OCI-LY7 (cell line): ENCODE data around the gene TRAPPC14.

Source experiments
- EZH2phosphoT487 ChIP-seq: fragments of 200-600 bp; sonication (generic); IDR thresholded peaks from 2 replicates; pipeline ENCODE4 v1.6.1; 2018; ENCODE audit warnings: low read depth, borderline replicate concordance, mild to moderate bottlenecking, mixed run types, antibody characterized with exemption, low read length, moderate library complexity, mixed read lengths
- TF ChIP-seq, protein P1 (sequence below): fragments of 200-600 bp; sonication (generic); conservative IDR thresholded peaks from 2 replicates; pipeline ENCODE4 v1.5.1; 2014; ENCODE audit warnings: mild to moderate bottlenecking, antibody characterized with exemption, low read length, moderate library complexity, mixed read lengths

DNA sequence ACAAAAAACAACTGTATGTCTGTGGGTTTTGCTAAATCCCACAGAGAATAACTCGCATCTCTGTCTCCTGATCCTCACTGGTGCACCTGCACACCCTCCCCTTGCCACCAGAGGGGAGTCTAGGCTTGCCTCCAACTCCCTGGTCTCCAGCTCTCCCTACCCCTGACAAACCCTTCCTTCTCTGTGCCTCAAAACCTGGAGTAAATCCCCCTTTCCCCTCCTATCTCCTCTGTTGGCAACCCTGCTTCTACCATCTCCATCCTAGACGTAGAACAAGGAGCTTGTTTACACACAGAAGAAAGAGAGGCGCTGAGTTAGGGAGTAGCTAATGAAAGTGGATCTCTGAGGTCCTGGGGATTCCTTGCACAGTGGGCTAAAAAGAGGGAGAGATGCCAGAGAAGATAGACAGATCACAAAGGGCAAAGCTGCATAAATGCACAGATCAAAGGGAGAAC lies 25.8 kb downstream of the TRAPPC14 start:
- TF ChIP-seq, protein P1, sequence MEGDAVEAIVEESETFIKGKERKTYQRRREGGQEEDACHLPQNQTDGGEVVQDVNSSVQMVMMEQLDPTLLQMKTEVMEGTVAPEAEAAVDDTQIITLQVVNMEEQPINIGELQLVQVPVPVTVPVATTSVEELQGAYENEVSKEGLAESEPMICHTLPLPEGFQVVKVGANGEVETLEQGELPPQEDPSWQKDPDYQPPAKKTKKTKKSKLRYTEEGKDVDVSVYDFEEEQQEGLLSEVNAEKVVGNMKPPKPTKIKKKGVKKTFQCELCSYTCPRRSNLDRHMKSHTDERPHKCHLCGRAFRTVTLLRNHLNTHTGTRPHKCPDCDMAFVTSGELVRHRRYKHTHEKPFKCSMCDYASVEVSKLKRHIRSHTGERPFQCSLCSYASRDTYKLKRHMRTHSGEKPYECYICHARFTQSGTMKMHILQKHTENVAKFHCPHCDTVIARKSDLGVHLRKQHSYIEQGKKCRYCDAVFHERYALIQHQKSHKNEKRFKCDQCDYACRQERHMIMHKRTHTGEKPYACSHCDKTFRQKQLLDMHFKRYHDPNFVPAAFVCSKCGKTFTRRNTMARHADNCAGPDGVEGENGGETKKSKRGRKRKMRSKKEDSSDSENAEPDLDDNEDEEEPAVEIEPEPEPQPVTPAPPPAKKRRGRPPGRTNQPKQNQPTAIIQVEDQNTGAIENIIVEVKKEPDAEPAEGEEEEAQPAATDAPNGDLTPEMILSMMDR = peak; percentile 96
- no peak for TF ChIP-seq EZH2phosphoT487
